Smooth muscle cell of bladder (primary cell): Measurements from ENCODE around the gene MCC. TPM values are rescaled to one million over a fixed set of nuclear protein-coding genes. Genes with fewer than 3 reads are reported as not detected.

Experiments
- total RNA-seq: library from RNA; depleted of rRNA; stranded (reverse); fragments of >200 nt; gene quantifications from 2 replicates; pipeline ENCODE4 v1.2.3, GENCODE V29; 2014

The MCC gene
- total RNA-seq = 64.7 and 91.6 TPM in 2 replicates

GRCh38 chr5:113487781-113488644 is at the start of gene MCC:
TSS of gene MCC (minus strand) at chr5:113488453.

GRCh38 chr5:113513384-113514288 is 25.4 kb upstream of the MCC start, which contains the start of gene YTHDC2:
TSS of gene YTHDC2 (plus strand) at chr5:113513694. CDS start at chr5:113513896, 202 bp downstream.

GRCh38 chr5:113434889-113435288 is 53.4 kb downstream of the MCC start, which contains the start of gene TSSK1B:
TSS of gene TSSK1B (minus strand) at chr5:113434989. CDS start at chr5:113434839, 150 bp downstream.

GRCh38 chr5:112976432-112977309 is 511.6 kb downstream of the MCC start, which contains the start of gene DCP2:
TSS of gene DCP2 (plus strand) at chr5:112976798. CDS start at chr5:112976934, 136 bp downstream.

Other genes with a start within 250 kb of the MCC start
- 0.09 and 0.14 TPM in 2 replicates for gene TSSK1B, start 53.5 kb downstream of the MCC start, total RNA-seq
- gene YTHDC2, start 25.2 kb upstream of the MCC start, total RNA-seq = 17.1 and 18.6 TPM in 2 replicates